B cell (primary cell): ENCODE results near the gene NELFA. TPM values are rescaled to one million over a fixed set of nuclear protein-coding genes. Genes with fewer than 3 reads are reported as not detected.

Experiments
- ATAC-seq: fragments of 200-7000 bp; cut with Tn5 transposase; one replicate; pipeline ENCODE4 v1.10.0; 2021; ENCODE audit warnings: low read depth, mild to moderate bottlenecking, moderate number of reproducible peaks, moderate library complexity
- CTCF ChIA-PET: fragments of 350-600 bp; sonication (Branson Sonifier 250); formaldehyde crosslinking; loops from one replicate; lab custom pipeline; 2021; ENCODE audit warnings: antibody characterized with exemption, inconsistent platforms; lab: Charles Lee
- POLR2A ChIA-PET: fragments of 350-600 bp; sonication (Branson Sonifier 250); formaldehyde crosslinking; loops from one replicate; lab custom pipeline; 2021; ENCODE audit warnings: antibody characterized with exemption; lab: Charles Lee
- DNase-seq: peaks from one replicate; pipeline ENCODE4 v3.0.0; 2013
- H2AFZ ChIP-seq: 2 replicates; pipeline ENCODE4 v1.6.1; 2012; ENCODE audit warnings: mild to moderate bottlenecking, low read depth, low read length; ENCODE audit not compliant: insufficient read depth, poor library complexity, severe bottlenecking
- H3K27ac ChIP-seq, 2 donors: 1 replicate in 1 of 2; 2 replicates in 1 of 2; pipeline ENCODE4 v1.5.1; 2012 to 2013; ENCODE audit warnings: low read length in 2 of 2, mild to moderate bottlenecking in 2 of 2, moderate library complexity in 1 of 2
- H3K27me3 ChIP-seq, 4 experiments: fragments of 200-600 bp in 1 of 4; sonication (generic) in 1 of 4; replicated peaks in 1 of 4; 1 replicate in 2 of 4; 2 replicates in 2 of 4; pipeline versions ENCODE4 v1.6.1 to v1.7.0; 2013 to 2016; ENCODE audit warnings: low read length in 3 of 4, mild to moderate bottlenecking in 2 of 4, mixed read lengths in 1 of 4, moderate library complexity in 1 of 4; ENCODE audit not compliant: insufficient read depth in 4 of 4, control insufficient read depth in 3 of 4; ENCODE audit errors: control extremely low read depth in 1 of 4
- H3K36me3 ChIP-seq, 2 experiments: replicated peaks in 1 of 2; 1 replicate in 1 of 2; 2 replicates in 1 of 2; pipeline versions ENCODE4 v1.6.1 to v1.7.1; 2013; ENCODE audit warnings: low read length in 1 of 2; ENCODE audit not compliant: insufficient read depth in 2 of 2, control insufficient read depth in 1 of 2; ENCODE audit errors: control extremely low read depth in 1 of 2, extremely low read depth in 1 of 2
- H3K4me1 ChIP-seq, 2 donors: fragments of 200-600 bp in 1 of 2; sonication (generic) in 1 of 2; 1 replicate in 1 of 2; 2 replicates in 1 of 2; pipeline versions ENCODE4 v1.5.1 to v1.6.1; 2013 to 2017; ENCODE audit warnings: low read length in 2 of 2; ENCODE audit not compliant: control insufficient read depth in 2 of 2, insufficient read depth in 2 of 2
- H3K4me2 ChIP-seq: replicated peaks from 2 replicates; pipeline ENCODE3; 2012; ENCODE audit warnings: mild to moderate bottlenecking, low read depth, low read length; ENCODE audit not compliant: poor library complexity, severe bottlenecking
- H3K4me3 ChIP-seq, 5 experiments: fragments of 200-600 bp in 1 of 5; sonication (generic) in 1 of 5; 1 replicate in 3 of 5; 2 replicates in 2 of 5; pipeline versions ENCODE4 v1.5.1 to v1.7.0; 2011 to 2016; ENCODE audit warnings: low read length in 4 of 5, mild to moderate bottlenecking in 4 of 5, low read depth in 2 of 5, control low read depth in 1 of 5, moderate library complexity in 1 of 5; ENCODE audit not compliant: insufficient read depth in 1 of 5; ENCODE audit errors: control extremely low read depth in 1 of 5, extremely low read depth in 1 of 5
- H3K79me2 ChIP-seq: fragments of 200-600 bp; sonication (generic); one replicate; pipeline ENCODE4 v1.6.0; 2016; ENCODE audit warnings: low read length; ENCODE audit not compliant: control insufficient read depth, insufficient read depth
- H3K9ac ChIP-seq: fragments of 200-600 bp; sonication (generic); 2 replicates; pipeline ENCODE4 v1.6.1; 2017; ENCODE audit warnings: mild to moderate bottlenecking, low read length, moderate library complexity
- H3K9me3 ChIP-seq, 3 donors: one replicate each; pipeline versions ENCODE4 v1.6.1 to v1.7.1; 2013; ENCODE audit warnings: low read length in 2 of 3; ENCODE audit not compliant: control insufficient read depth in 2 of 3, insufficient read depth in 1 of 3; ENCODE audit errors: control extremely low read depth in 1 of 3
- H4K20me1 ChIP-seq: 2 replicates; pipeline ENCODE4 v1.6.0; 2012; ENCODE audit warnings: mild to moderate bottlenecking, low read length; ENCODE audit not compliant: insufficient read depth, control insufficient read depth, poor library complexity, severe bottlenecking
- H3K27ac Mint-ChIP-seq: one replicate; pipeline ENCODE4 v1.8.0; 2021; ENCODE audit warnings: mixed read lengths
- H3K27me3 Mint-ChIP-seq: one replicate; pipeline ENCODE4 v1.8.0; 2021; ENCODE audit warnings: mixed read lengths
- H3K4me1 Mint-ChIP-seq: one replicate; pipeline ENCODE4 v1.8.0; 2021; ENCODE audit warnings: mixed read lengths
- H3K4me3 Mint-ChIP-seq: one replicate; pipeline ENCODE4 v1.8.0; 2021; ENCODE audit warnings: mixed read lengths
- H3K9me3 Mint-ChIP-seq: one replicate; pipeline ENCODE4 v1.8.0; 2022; ENCODE audit warnings: mixed read lengths; ENCODE audit not compliant: insufficient read depth
- CTCF ChIP-seq: fragments of 200-600 bp; IDR thresholded peaks from one replicate; pipeline ENCODE4 v1.8.0; 2022; ENCODE audit warnings: antibody characterized with exemption, mild to moderate bottlenecking
- EZH2 ChIP-seq: IDR thresholded peaks from 2 replicates; pipeline ENCODE4 v1.6.1; 2012; ENCODE audit warnings: borderline replicate concordance, low read depth, mild to moderate bottlenecking, moderate library complexity, low read length; ENCODE audit not compliant: insufficient read depth, poor library complexity, severe bottlenecking
- WGBS: methylation state at CpG from one replicate; pipeline ENCODE4 v1.1.5; 2013; ENCODE audit warnings: missing lambda C conversion rate; ENCODE audit not compliant: insufficient coverage; 5-methylcytosine and 5-hydroxymethylcytosine counted together
- intact Hi-C: fragments of 100-400 bp; cut with micrococcal nuclease; formaldehyde crosslinking; loops from one replicate; pipeline ENCODE4 v1.10.0; 2022
- polyA plus RNA-seq: library from polyadenylated mRNA; depleted of rRNA; stranded (reverse); fragments of >200 nt; gene quantifications from 2 replicates; pipeline ENCODE4 v1.2.3, GENCODE V29; 2012
- total RNA-seq, 2 donors: library from RNA; stranded (reverse); fragments of 120-200 nt in 1 of 2; gene quantifications; 1 replicate in 1 of 2; 2 replicates in 1 of 2; pipeline versions ENCODE4 v1.2.3 to v1.2.4, GENCODE V29; 2013 to 2022

The NELFA gene
- total and polyA plus RNA-seq, 2 donors (not counting 1 experiment from before 2014, with no cell fraction given) = 42.8 to 60.7 TPM

- Mint-ChIP-seq H3K4me1 (no peaks in the 10 kb centered on the region), H3K4me3 (no peak overlapping the region), H3K27me3 (no peaks in the 10 kb centered on the region), H3K9me3 (no peaks in the 10 kb centered on the region), H3K27ac (no peak overlapping the region)
- DNase-seq = no peak
- no peak overlapping the region for H3K27ac ChIP-seq
- H3K27me3 ChIP-seq = no peaks in the 10 kb centered on the region
- H3K4me2 ChIP-seq = no peak overlapping the region
- H3K36me3 ChIP-seq = peaks cover 0 to 49% of the 10 kb centered on the region in 2 experiments
- no peak for ATAC-seq
- 100% methylated on average over 3 of the region's 4 CpGs for WGBS
- ChIA-PET POLR2A (no interaction called here), CTCF (no interaction called here)
- TF ChIP-seq CTCF = no peak
- TF ChIP-seq EZH2 = no peak
- H3K4me1 ChIP-seq = no peaks in the 10 kb centered on the region
- H2AFZ ChIP-seq = no peak overlapping the region
- H3K9ac ChIP-seq = no peak overlapping the region
- no peak overlapping the region for H3K4me3 ChIP-seq
- no peaks in the 10 kb centered on the region for H3K9me3 ChIP-seq
- no peaks in the 10 kb centered on the region for H4K20me1 ChIP-seq
- intact Hi-C loops = no loop called here
- H3K79me2 ChIP-seq = no peaks in the 10 kb centered on the region
Observed at GRCh38 chr4:1962980-1963379, 45.8 kb downstream of the NELFA start.

GRCh38 chr4:1961563-1961962 is 47.2 kb downstream of the NELFA start:
- Mint-ChIP-seq H3K9me3 (no peaks in the 10 kb centered on the region), H3K27ac (no peak overlapping the region), H3K4me3 (no peak overlapping the region), H3K27me3 (no peaks in the 10 kb centered on the region), H3K4me1 (no peaks in the 10 kb centered on the region)
- Histone ChIP-seq H3K27me3 (no peaks in the 10 kb centered on the region), H3K36me3 (peaks cover 0 to 53% of the 10 kb centered on the region in 2 experiments), H2AFZ (no peak overlapping the region), H3K4me2 (no peak overlapping the region), H3K9ac (no peak overlapping the region), H3K9me3 (no peaks in the 10 kb centered on the region), H4K20me1 (no peaks in the 10 kb centered on the region), H3K27ac (no peak overlapping the region), H3K79me2 (no peaks in the 10 kb centered on the region), H3K4me3 (no peak overlapping the region), H3K4me1 (no peaks in the 10 kb centered on the region)
- no peak for ATAC-seq
- POLR2A ChIA-PET = no interaction called here
- TF ChIP-seq EZH2 (no peak), CTCF (no peak)
- CTCF ChIA-PET = no interaction called here
- WGBS = 97% methylated on average over 4 of the region's 4 CpGs
- no peak for DNase-seq
- intact Hi-C loops = no loop called here
